ENCODE results near the gene NMT2.

NMT2 gene

GRCh38 chr10:15183689-15184481 is 15.4 kb upstream of the NMT2 start:
- H3K27ac ChIP-seq, result no peak overlapping the region
- H4K20me1 ChIP-seq (ENCODE audit: insufficient read depth), result no peaks in the 10 kb centered on the region
- H3K4me1 ChIP-seq (ENCODE audit: low read depth, poor library complexity, severe bottlenecking), result no peaks in the 10 kb centered on the region
- H3K4me2 ChIP-seq, result no peak overlapping the region
- H3K4me3 ChIP-seq (IDR thresholded peaks at IDR 0.05; ENCODE audit: insufficient read depth, low read depth, low read length), result no peak overlapping the region
- H3K9ac ChIP-seq, result no peak overlapping the region
- H3K36me3 ChIP-seq (ENCODE audit: insufficient read depth), result no peaks in the 10 kb centered on the region
- H3K27me3 ChIP-seq (ENCODE audit: insufficient read depth, low read depth), result no peaks in the 10 kb centered on the region
- no peak for TF ChIP-seq CTCF (conservative IDR thresholded peaks at IDR 0.05; ENCODE audit: low read depth, low read length)
- H2AFZ ChIP-seq (ENCODE audit: low read depth), result no peak overlapping the region
- H3K79me2 ChIP-seq (ENCODE audit: insufficient read depth, low read depth), result no peaks in the 10 kb centered on the region

GRCh38 chr10:15182540-15183207 is 14.2 kb upstream of the NMT2 start:
- no peak for TF ChIP-seq CTCF (conservative IDR thresholded peaks at IDR 0.05; ENCODE audit: low read depth, low read length)
- Histone ChIP-seq H4K20me1 (ENCODE audit: insufficient read depth) (no peaks in the 10 kb centered on the region), H2AFZ (ENCODE audit: low read depth) (no peak overlapping the region), H3K27me3 (ENCODE audit: insufficient read depth, low read depth) (no peaks in the 10 kb centered on the region), H3K36me3 (ENCODE audit: insufficient read depth) (no peaks in the 10 kb centered on the region), H3K4me2 (no peak overlapping the region), H3K4me3 (IDR thresholded peaks at IDR 0.05; ENCODE audit: insufficient read depth, low read depth, low read length) (no peak overlapping the region), H3K79me2 (ENCODE audit: insufficient read depth, low read depth) (no peaks in the 10 kb centered on the region), H3K4me1 (ENCODE audit: low read depth, poor library complexity, severe bottlenecking) (no peaks in the 10 kb centered on the region), H3K9ac (no peak overlapping the region), H3K27ac (no peak overlapping the region)

GRCh38 chr10:15181576-15182156 is 13.2 kb upstream of the NMT2 start:
- no peaks in the 10 kb centered on the region for H3K79me2 ChIP-seq (ENCODE audit: insufficient read depth, low read depth)
- H3K9ac ChIP-seq, result no peak overlapping the region
- H2AFZ ChIP-seq (ENCODE audit: low read depth), result no peak overlapping the region
- H3K27me3 ChIP-seq (ENCODE audit: insufficient read depth, low read depth), result no peaks in the 10 kb centered on the region
- no peak overlapping the region for H3K4me3 ChIP-seq (IDR thresholded peaks at IDR 0.05; ENCODE audit: insufficient read depth, low read depth, low read length)
- no peak overlapping the region for H3K27ac ChIP-seq
- H4K20me1 ChIP-seq (ENCODE audit: insufficient read depth), result no peaks in the 10 kb centered on the region
- TF ChIP-seq CTCF (conservative IDR thresholded peaks at IDR 0.05; ENCODE audit: low read depth, low read length), result no peak
- H3K4me2 ChIP-seq, result no peak overlapping the region
- no peaks in the 10 kb centered on the region for H3K36me3 ChIP-seq (ENCODE audit: insufficient read depth)
- no peaks in the 10 kb centered on the region for H3K4me1 ChIP-seq (ENCODE audit: low read depth, poor library complexity, severe bottlenecking)

- Histone ChIP-seq H3K27ac (no peak overlapping the region), H3K36me3 (ENCODE audit: insufficient read depth) (no peaks in the 10 kb centered on the region), H3K27me3 (ENCODE audit: insufficient read depth, low read depth) (no peaks in the 10 kb centered on the region), H3K9ac (no peak overlapping the region), H3K4me2 (no peak overlapping the region), H4K20me1 (ENCODE audit: insufficient read depth) (no peaks in the 10 kb centered on the region), H3K4me1 (ENCODE audit: low read depth, poor library complexity, severe bottlenecking) (no peaks in the 10 kb centered on the region), H3K79me2 (ENCODE audit: insufficient read depth, low read depth) (no peaks in the 10 kb centered on the region), H2AFZ (ENCODE audit: low read depth) (no peak overlapping the region), H3K4me3 (IDR thresholded peaks at IDR 0.05; ENCODE audit: insufficient read depth, low read depth, low read length) (no peak overlapping the region)
- TF ChIP-seq CTCF (conservative IDR thresholded peaks at IDR 0.05; ENCODE audit: low read depth, low read length), result no peak
These were observed 12.2 kb upstream of the NMT2 start for GRCh38 chr10:15180736-15181135.
